Breast epithelium (tissue), 3 donors: ENCODE data around the gene EPM2A.

ENCODE experiments used
- POLR2A ChIP-seq: fragments of 450-650 bp; IDR thresholded peaks from one replicate; pipeline ENCODE4 v1.6.1; 2016; ENCODE audit warnings: antibody characterized with exemption, mild to moderate bottlenecking, moderate library complexity
- POLR2AphosphoS5 ChIP-seq, 3 donors: sonication (generic); formaldehyde crosslinking; IDR thresholded peaks; one replicate each; pipeline ENCODE4 v1.6.1; 2017; ENCODE audit warnings: antibody characterized with exemption in 3 of 3
- TF ChIP-seq, protein P1 (sequence below), 3 donors: fragments of 450-650 bp; IDR thresholded peaks; one replicate each; pipeline ENCODE4 v1.5.1; 2016 to 2017; ENCODE audit warnings: antibody characterized with exemption in 3 of 3, mild to moderate bottlenecking in 3 of 3, moderate library complexity in 3 of 3

DNA sequence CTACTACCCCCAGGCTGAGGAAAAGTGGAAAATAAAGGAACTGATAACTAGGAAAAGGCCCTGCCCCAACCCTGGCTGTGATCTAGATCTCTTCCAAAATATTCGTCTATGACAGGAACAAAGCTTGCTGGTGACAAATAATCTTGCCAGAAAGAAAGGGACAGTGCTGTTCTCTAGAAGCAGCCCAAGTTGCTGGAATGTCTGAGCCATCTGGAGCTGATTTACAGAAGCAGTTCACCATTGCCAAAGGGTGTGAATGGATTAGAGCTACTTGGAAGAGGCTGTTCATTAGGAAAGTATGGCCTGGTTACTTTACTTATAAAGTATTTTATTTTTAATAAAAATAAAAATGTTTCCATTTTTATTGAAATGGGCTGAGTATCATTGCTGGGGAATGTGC lies 146.3 kb downstream of the EPM2A start:
- TF ChIP-seq, protein P1, sequence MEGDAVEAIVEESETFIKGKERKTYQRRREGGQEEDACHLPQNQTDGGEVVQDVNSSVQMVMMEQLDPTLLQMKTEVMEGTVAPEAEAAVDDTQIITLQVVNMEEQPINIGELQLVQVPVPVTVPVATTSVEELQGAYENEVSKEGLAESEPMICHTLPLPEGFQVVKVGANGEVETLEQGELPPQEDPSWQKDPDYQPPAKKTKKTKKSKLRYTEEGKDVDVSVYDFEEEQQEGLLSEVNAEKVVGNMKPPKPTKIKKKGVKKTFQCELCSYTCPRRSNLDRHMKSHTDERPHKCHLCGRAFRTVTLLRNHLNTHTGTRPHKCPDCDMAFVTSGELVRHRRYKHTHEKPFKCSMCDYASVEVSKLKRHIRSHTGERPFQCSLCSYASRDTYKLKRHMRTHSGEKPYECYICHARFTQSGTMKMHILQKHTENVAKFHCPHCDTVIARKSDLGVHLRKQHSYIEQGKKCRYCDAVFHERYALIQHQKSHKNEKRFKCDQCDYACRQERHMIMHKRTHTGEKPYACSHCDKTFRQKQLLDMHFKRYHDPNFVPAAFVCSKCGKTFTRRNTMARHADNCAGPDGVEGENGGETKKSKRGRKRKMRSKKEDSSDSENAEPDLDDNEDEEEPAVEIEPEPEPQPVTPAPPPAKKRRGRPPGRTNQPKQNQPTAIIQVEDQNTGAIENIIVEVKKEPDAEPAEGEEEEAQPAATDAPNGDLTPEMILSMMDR (IDR thresholded peaks at IDR 0.05): no peak
- TF ChIP-seq POLR2A (no peak), POLR2AphosphoS5 (IDR thresholded peaks at IDR 0.05) (no peak)
